OCI-LY1 (cell line): ENCODE results near the gene ARHGAP33.

Source experiments
- H2AFZ ChIP-seq: fragments of 200-600 bp; sonication (generic), shearing (Covaris generic); 2 replicates; pipeline ENCODE4 v1.6.0; 2014; ENCODE audit warnings: antibody characterized with exemption, mild to moderate bottlenecking, low read length
- H3F3A ChIP-seq: fragments of 200-600 bp; sonication (generic), shearing (Covaris generic); 2 replicates; pipeline ENCODE4 v1.6.0; 2014; ENCODE audit warnings: mild to moderate bottlenecking, antibody characterized with exemption, low read length, moderate library complexity; ENCODE audit not compliant: insufficient read depth
- H3K27ac ChIP-seq: fragments of 200-600 bp; sonication (generic); 2 replicates; pipeline ENCODE4 v1.5.1; 2014; ENCODE audit warnings: low read length, mixed run types, mild to moderate bottlenecking, low read depth; ENCODE audit not compliant: poor library complexity, severe bottlenecking
- H3K27me3 ChIP-seq: fragments of 200-600 bp; sonication (generic); 2 replicates; pipeline ENCODE4 v1.6.0; 2014; ENCODE audit warnings: antibody characterized with exemption, mild to moderate bottlenecking, low read length, moderate library complexity; ENCODE audit not compliant: insufficient read depth
- H3K36me3 ChIP-seq: fragments of 200-600 bp; sonication (generic); 2 replicates; pipeline ENCODE4 v1.6.1; 2014; ENCODE audit warnings: mild to moderate bottlenecking, antibody characterized with exemption, low read length, moderate library complexity, mixed read lengths; ENCODE audit not compliant: insufficient read depth
- H3K4me1 ChIP-seq: fragments of 200-600 bp; sonication (generic); 2 replicates; pipeline ENCODE4 v1.5.1; 2014; ENCODE audit warnings: mild to moderate bottlenecking, low read length, moderate library complexity; ENCODE audit not compliant: insufficient read depth, severe bottlenecking
- H3K4me2 ChIP-seq: fragments of 200-600 bp; sonication (generic), shearing (Covaris generic); 2 replicates; pipeline ENCODE4 v1.6.1; 2014; ENCODE audit warnings: low read length
- H3K4me3 ChIP-seq: fragments of 200-600 bp; sonication (generic); 2 replicates; pipeline ENCODE4 v1.5.1; 2014; ENCODE audit warnings: low read length, low read depth, mild to moderate bottlenecking, mixed read lengths; ENCODE audit not compliant: poor library complexity, severe bottlenecking
- H3K79me2 ChIP-seq: fragments of 200-600 bp; shearing (Covaris generic); 2 replicates; pipeline ENCODE4 v1.6.1; 2016; ENCODE audit warnings: mixed run types, low read length, mixed read lengths; ENCODE audit not compliant: insufficient read depth
- H3K9ac ChIP-seq: fragments of 200-600 bp; sonication (generic), shearing (Covaris generic); 2 replicates; pipeline ENCODE4 v1.6.1; 2014; ENCODE audit warnings: mild to moderate bottlenecking, low read length, mixed read lengths
- H3K9me2 ChIP-seq: fragments of 200-600 bp; sonication (generic), shearing (Covaris generic); 2 replicates; pipeline ENCODE4 v1.6.1; 2014; ENCODE audit warnings: low read depth, mild to moderate bottlenecking, low read length, mixed read lengths
- H3K9me3 ChIP-seq: fragments of 200-600 bp; shearing (Covaris generic); 2 replicates; pipeline ENCODE4 v1.6.1; 2014; ENCODE audit warnings: low read length, mixed read lengths
- H4K20me1 ChIP-seq: fragments of 200-600 bp; sonication (generic), shearing (Covaris generic); 2 replicates; pipeline ENCODE4 v1.6.0; 2016; ENCODE audit warnings: mild to moderate bottlenecking, low read length; ENCODE audit not compliant: insufficient read depth
- EZH2 ChIP-seq: fragments of 200-600 bp; sonication (generic), shearing (Covaris generic); IDR thresholded peaks from 2 replicates; pipeline ENCODE4 v1.8.0; 2017; ENCODE audit warnings: borderline replicate concordance, mixed run types, mild to moderate bottlenecking, antibody characterized with exemption, low read length, moderate library complexity, mixed read lengths
- TF ChIP-seq, protein P1 (sequence below): fragments of 200-600 bp; sonication (generic), shearing (Covaris generic); IDR thresholded peaks from 2 replicates; pipeline ENCODE4 v1.5.1; 2017; ENCODE audit warnings: mild to moderate bottlenecking, antibody characterized with exemption, low read length, moderate library complexity, mixed read lengths

The ARHGAP33 gene

GRCh38 chr19:35780058-35780457, 4.7 kb downstream of the ARHGAP33 start:
- no peak overlapping the region for H3K9ac ChIP-seq
- no peak overlapping the region for H3K4me2 ChIP-seq
- no peaks in the 10 kb centered on the region for H3K9me2 ChIP-seq
- no peaks in the 10 kb centered on the region for H3F3A ChIP-seq
- peaks cover 15% of the 10 kb centered on the region for H3K36me3 ChIP-seq
- no peak overlapping the region for H2AFZ ChIP-seq
- peaks cover 10% of the 10 kb centered on the region for H3K4me1 ChIP-seq
- H3K27ac ChIP-seq = no peak overlapping the region
- no peaks in the 10 kb centered on the region for H3K79me2 ChIP-seq
- no peaks in the 10 kb centered on the region for H3K27me3 ChIP-seq
- TF ChIP-seq, protein P1, sequence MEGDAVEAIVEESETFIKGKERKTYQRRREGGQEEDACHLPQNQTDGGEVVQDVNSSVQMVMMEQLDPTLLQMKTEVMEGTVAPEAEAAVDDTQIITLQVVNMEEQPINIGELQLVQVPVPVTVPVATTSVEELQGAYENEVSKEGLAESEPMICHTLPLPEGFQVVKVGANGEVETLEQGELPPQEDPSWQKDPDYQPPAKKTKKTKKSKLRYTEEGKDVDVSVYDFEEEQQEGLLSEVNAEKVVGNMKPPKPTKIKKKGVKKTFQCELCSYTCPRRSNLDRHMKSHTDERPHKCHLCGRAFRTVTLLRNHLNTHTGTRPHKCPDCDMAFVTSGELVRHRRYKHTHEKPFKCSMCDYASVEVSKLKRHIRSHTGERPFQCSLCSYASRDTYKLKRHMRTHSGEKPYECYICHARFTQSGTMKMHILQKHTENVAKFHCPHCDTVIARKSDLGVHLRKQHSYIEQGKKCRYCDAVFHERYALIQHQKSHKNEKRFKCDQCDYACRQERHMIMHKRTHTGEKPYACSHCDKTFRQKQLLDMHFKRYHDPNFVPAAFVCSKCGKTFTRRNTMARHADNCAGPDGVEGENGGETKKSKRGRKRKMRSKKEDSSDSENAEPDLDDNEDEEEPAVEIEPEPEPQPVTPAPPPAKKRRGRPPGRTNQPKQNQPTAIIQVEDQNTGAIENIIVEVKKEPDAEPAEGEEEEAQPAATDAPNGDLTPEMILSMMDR = no peak
- no peak for TF ChIP-seq EZH2
- no peak overlapping the region for H3K4me3 ChIP-seq
- no peaks in the 10 kb centered on the region for H3K9me3 ChIP-seq
- H4K20me1 ChIP-seq = no peaks in the 10 kb centered on the region

DNA sequence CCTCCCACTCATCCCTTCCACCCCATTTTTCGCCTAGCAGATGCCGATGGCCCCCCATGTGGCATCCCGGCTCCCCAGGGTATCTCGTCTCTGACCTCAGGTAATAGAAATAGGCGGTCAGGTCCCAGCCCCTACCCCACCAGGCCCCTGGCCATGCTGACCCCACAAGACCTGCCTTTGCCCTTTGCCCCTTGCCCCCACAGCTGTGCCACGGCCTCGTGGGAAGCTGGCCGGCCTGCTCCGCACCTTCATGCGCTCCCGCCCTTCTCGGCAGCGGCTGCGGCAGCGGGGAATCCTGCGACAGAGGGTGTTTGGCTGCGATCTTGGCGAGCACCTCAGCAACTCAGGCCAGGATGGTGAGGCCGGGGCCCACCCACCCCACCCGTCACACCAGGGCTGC, 5.4 kb downstream of the ARHGAP33 start:
- Histone ChIP-seq H3K9me2 (no peaks in the 10 kb centered on the region), H3K4me3 (no peak overlapping the region), H3K79me2 (no peaks in the 10 kb centered on the region), H3F3A (no peaks in the 10 kb centered on the region), H3K36me3 (peaks cover 15% of the 10 kb centered on the region), H3K27ac (no peak overlapping the region), H4K20me1 (no peaks in the 10 kb centered on the region), H3K27me3 (no peaks in the 10 kb centered on the region), H2AFZ (no peak overlapping the region), H3K4me1 (peaks cover 10% of the 10 kb centered on the region), H3K9me3 (no peaks in the 10 kb centered on the region), H3K4me2 (no peak overlapping the region), H3K9ac (no peak overlapping the region)
- no peak for TF ChIP-seq EZH2
- TF ChIP-seq, protein P1 = no peak

GRCh38 chr19:35781650-35782049, 6.3 kb downstream of the ARHGAP33 start:
- Histone ChIP-seq H3F3A (no peaks in the 10 kb centered on the region), H3K27ac (no peak overlapping the region), H3K9me3 (no peaks in the 10 kb centered on the region), H3K9ac (no peak overlapping the region), H3K9me2 (no peaks in the 10 kb centered on the region), H3K4me2 (no peak overlapping the region), H4K20me1 (no peaks in the 10 kb centered on the region), H3K27me3 (no peaks in the 10 kb centered on the region), H3K79me2 (no peaks in the 10 kb centered on the region), H3K4me3 (no peak overlapping the region), H3K4me1 (peaks cover 2% of the 10 kb centered on the region), H2AFZ (no peak overlapping the region), H3K36me3 (peaks cover 15% of the 10 kb centered on the region)
- TF ChIP-seq EZH2 = no peak
- TF ChIP-seq, protein P1 = no peak
